NCI-H345 (cell line): ENCODE results near the gene ZDHHC9.

Source experiments
- DNase-seq: peaks from one replicate; lab custom pipeline; 2025; lab: John Stamatoyannopoulos, UW

Gene ZDHHC9

DNA sequence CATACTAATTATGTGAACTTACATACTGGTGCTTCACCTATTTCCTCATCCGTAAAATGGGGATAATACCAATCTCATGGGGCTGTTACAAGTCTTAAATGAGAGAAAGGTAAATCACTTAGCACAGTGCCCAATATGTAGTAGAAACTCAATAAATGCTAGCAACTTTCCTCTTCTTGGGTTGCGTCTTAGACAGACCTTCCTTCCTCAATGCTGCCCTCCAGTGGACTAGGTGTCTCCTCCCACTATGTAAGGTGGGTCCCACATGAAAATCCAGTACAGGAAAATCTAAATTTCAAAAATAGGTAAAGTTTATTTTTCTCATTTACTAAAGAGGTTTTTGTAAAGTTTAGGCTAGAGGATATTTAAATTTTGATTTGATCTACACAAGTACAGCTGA is 20.6 kb downstream of the ZDHHC9 start:
- peak; percentile 2 for DNase-seq

DNA sequence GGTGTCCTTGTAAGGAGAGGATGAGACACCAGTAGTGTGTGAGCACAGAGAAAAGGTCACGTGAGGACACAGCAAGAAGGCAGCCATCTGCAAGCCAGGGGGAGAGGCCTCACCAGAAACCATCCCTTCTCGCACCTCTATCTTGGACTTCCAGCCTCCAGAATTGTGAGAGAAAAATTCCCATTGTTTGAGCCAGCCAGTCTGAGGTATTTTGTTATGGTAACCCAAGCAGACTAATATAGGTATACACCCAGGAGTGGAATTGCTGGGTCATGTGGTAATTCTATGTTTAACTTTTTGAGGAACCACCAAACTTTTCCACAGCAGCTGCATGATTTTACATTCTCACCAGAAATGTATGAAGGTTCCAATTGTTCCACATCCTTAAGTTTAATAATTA is 25.6 kb downstream of the ZDHHC9 start:
- DNase-seq = no peak

DNA sequence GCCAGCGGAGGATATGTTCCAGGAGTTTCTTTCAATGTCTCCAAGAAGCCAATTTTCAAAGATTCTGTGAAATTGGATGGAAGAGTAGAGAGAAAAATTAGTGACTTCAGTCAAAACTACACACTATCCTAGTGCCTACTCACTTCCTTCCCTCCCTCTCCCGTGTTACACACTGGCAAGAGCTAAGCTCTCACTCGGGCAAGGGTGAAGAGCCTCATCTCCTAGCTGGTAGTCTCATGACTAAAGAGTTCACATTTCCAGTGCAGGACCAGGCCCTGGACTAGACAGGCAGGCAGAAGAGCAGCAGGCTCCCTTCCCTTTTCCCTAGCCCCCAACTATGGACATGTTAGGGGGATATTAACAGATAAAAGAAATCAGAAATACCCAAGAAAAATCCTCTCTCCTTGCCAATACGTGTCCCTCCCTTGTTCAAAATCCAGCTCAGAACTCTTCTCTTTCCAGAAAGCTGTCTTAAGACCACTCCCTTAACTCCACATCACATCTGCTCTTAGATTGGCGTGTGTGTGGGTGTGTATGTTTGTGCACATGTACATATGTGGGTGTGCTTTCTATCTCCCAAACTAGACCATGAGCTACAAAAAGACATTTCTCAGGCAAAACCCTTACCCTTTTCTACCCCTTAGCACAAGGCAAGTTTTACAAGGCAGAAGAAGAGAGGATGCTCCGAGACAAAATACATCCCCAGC is 29.9 kb downstream of the ZDHHC9 start:
- DNase-seq = no peak

DNA sequence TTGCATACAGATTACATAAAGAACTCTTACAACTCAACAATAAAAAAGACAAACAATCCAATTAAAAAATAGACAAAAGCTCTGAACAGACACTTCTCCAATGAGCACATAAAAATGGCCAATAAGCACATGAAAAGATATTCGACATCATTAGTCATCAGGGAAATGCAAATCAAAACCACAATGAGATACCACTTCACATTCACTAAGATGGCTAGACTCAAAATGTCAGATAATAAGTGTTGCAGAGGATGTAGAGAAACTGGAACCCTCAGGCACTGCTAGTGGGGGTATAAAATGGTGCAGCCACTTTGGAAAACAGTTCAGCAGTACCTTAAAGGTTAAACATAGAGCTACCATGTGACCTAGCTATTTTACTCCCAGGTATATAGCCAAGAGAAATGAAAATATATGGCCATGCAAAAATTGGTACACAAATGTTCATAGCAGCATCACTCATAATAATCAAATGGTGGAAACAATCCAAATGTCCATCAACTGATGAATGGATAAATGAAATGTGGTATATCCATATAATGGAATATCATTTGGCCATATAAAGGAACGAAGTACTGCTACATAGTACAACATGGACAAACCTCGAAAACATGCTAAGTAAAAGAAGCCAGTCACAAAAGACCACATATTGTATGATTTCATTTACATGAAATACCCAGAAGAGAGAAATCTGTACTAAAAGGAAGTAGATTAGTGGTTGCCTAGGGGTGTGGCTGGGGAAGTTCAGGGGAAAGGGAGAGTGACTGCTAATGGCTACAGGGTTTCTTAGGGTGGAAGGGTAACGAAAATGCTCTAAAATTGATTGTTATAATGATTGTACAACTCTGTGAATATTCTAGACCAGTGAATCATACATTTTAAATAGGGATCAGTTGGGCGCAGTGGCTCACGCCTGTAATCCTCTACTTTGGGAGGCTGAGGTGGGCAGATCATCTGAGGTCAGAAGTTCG is 34.6 kb downstream of the ZDHHC9 start:
- no peak for DNase-seq

DNA sequence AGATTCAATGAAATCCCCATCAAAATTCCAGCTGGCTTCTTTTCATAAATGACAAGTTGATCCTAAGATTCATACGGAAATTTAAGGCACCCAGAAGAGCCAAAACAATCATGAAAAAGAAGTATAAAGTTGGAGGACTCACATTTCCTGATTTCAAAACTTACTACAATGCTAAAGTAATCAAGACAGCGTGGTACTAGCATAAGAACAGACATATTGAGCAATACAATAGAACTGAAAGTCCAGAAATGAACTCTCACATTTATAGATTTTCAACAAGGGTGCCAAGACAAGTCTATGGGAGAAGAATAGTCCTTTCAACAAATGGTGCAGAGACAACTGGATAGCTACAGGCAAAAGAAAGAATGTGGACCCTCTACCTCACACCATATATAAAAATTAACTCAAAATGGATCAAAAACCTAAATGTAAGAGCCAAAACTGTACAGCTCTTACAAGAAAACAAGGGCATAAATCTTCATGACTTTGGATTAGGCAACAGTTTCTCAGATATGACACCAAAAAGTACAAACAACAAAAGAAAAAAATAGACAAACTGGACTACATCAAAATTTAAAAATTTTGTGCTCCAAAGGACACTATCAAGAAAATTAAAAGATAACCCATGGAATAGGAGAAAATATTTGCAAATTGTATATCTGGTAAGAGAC is 35.4 kb downstream of the ZDHHC9 start:
- no peak for DNase-seq

DNA sequence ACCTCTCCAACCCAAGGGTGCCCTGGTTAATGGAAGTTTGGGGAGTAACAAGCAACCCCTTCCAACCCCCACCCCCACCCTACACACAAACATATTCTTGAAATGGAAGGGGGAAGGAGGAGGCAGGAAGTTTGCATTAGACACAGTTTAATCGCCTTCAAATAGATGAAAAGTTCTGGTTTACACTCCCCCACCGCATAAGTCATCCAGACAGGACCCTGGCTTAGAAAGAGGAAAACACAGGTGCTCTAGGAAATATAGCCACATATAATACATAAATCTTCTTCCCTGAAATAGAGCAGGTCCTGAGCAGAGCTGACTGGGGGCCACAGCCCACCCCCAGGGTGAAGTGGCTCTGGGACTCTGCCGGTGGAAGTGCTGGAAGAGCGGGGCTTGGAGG is 38.9 kb downstream of the ZDHHC9 start:
- DNase-seq = no peak

DNA sequence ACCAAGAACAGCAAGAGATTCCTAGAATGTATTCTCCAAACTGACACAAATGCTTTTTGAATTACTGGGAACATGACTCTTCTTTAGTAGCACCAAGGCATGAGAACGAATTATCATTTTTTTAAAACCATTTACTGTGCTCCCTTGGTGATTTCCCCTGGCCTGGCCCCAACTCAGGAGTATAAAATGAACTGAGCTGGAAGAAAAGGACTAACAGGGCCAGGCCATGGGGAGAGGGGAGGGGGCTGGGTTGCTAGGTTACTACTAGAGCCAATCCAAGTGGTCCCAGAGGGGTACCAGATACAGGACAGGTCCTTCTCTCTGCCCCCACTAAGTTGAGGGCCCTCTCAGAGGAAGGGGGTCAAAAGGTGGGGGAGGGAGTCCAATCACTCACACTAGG is 40.8 kb downstream of the ZDHHC9 start:
- DNase-seq = no peak

DNA sequence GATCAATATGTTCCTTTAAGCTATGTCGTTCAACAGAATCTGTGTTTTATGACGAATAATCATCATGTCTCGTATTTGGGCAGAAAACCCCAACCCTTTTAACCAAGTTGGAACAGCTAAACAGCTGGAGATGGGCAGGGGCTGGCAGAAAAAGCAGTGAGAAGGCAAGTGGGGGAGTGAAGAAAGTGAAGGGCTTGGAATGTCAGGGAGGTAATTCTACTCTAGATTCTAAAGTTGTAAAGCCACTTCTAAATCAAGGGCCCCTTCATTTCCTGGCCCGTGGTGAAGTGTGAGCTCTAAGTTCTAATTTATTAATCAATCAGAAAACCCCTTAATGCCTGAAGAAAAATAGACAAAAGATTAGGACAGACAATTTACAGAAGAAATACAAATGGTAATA is 43.5 kb downstream of the ZDHHC9 start:
- no peak for DNase-seq

DNA sequence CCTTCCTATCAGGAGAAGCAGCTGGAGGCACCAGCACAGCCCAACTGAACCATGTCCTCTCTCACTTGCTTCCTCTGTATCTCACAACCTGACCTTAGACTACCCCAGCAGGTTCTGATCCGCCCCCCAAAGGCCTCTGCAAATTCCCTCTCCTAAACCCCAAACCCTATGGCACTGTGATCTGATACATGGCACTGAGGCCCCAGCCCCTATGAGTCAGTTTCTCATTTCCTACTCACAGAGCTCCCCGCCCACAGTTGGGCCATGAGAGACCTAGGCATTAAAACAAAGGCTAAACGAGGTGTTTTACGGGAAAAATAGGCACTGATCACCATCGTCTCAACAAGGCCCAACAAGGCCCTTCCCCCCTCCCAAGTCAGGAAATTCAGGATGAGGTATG is 44.8 kb downstream of the ZDHHC9 start:
- no peak for DNase-seq

DNA sequence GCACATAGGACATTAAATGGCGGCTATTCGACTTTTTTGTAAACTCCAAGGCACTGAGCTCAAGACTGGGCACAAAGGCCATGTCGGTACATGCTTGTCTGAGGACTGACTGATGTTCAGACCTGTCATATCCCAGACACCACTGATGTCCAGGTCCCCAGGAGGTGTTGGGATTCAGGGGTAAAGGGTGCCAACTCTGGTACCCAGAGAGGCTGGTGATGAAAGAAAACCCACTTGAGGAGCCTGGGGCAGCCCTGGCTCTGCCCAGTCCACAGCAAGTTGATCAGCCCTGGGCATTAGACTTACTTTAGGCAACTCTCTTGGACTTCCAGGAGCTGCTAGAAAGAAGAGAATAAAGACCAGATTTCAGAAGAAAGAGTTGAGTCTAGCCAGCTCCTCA is 45.2 kb downstream of the ZDHHC9 start:
- DNase-seq = no peak

DNA sequence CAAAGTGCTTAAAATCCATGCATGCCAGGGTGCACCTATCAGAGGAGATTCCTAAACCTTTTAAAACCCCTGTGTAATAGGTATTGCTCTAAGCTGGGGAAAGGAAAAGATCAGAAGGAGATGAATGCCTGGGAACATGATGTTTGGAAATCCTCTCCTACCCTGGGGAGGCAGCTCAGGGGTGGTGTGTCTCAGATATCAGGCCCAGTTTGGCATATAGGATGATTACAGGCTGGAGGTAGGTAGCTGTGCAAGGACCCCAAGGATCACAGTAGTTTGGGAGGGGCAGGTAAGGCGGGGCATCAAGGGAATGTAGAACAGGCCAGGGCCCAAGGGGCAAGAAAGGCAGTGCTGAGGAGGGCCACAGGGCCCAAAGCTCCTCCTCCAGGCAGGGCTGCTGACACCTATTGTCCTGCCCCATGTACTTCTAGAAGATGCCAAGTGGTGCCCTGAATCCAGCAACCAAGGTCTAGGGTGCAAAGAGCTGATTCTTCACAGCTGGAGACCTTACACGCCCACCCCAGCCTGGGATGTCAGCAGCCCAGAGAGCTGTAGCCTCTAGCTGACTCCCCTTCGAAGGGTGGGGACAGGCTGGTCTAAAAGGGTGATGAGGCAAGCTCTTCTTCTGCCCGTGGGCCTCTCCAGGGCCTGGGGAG is 46.3 kb downstream of the ZDHHC9 start:
- DNase-seq = no peak

DNA sequence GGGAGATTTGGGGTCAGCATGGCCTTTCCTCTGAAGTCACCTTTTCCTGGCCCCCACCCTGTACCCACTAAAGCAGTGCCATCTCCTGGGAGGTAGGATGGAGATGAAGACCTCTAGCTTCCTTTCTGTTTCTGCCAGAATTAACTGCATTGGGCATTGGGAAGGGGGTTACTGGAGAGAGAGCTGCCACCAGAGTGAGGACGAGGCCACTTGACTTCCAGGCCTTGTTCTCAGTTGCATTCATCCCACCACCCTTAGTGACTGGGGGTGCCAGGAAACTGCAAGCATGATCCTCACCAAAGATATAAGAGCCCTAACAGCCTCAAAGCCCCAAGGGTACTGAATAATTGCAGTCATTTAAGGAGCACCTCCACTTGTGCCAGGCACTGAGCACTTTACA is 48.1 kb downstream of the ZDHHC9 start:
- DNase-seq = no peak

DNA sequence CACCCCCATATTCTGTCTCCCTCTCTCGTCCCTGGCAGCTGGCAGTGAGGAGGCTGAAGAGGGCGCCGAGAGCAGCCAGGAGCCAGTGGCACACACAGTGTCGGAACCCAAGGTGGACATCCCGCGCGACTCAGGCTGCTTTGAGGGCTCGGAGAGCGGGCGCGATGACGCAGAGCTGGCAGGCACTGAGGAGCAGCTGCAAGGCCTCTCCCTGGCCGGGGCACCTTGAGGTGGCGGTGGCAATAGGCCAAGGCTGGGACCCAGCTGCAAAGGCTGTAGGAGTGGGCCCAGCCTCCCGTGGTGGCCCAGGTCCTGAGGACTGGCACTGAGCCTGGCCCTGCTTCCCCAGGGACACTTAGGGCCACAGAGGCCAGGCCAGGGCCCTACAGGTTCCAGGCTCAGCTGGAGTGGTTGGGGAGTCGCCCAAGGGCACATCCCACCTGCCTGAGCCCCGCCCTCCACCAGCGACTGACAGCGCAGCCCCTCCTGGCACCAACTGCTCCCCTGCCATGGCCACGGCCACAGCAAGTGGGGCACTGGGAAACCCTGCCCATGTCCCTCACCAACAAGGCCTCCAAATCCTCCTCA is 50.0 kb downstream of the ZDHHC9 start:
- DNase-seq = peak; percentile 32

DNA sequence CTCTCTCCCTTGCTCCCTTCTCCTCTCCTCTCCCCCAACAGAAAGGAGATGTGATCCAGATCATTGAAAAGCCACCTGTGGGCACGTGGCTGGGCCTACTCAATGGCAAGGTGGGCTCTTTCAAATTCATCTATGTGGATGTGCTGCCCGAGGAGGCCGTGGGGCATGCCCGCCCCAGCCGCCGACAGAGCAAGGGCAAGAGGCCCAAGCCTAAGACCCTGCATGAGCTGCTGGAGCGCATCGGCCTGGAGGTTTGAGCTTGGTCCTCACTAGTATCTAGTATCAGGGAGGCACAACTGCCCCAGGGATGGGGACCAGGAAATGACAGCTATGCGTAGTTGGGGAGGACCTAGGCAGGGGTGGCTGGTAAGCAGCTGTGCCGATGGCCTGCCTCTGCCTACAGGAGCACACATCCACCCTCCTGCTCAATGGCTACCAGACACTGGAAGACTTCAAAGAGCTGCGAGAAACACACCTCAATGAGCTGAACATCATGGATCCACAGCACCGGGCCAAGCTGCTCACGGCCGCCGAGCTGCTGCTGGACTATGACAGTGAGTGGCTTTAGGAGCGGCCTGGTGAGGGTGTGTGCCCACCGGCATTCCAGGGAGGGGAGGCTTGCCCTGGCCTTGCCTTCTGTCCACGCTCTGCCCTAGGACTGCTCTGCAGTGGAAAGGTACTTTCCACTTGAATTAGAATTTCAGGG is 50.9 kb downstream of the ZDHHC9 start:
- no peak for DNase-seq

DNA sequence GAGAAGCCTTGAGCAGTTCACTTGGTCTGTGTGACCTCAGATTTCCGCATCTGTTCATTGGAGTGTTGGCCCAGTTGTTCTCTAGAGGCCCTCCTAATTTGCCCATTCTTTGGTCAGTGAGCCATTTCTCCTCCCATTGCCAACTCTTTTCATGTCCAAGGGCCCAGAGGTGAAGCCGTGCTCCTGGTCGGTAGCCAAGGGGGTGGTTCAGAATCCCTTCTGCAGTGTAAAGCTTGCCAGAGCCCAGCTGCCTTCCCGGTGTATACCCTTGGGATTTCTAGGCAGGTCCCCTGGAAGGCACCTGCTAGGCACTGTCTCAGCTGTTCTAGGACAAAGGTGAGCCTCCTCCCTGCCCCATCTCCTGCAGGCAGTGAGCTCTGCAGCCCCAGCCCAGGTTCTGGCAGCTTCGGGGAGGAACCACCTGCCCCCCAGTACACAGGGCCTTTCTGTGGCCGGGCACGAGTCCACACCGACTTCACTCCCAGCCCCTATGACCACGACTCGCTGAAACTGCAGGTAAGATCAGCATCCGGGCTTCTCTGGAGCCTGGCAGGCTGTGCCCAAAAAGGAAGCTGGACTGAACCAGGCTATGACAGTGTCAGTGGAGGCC is 51.6 kb downstream of the ZDHHC9 start:
- peak; percentile 58 for DNase-seq

DNA sequence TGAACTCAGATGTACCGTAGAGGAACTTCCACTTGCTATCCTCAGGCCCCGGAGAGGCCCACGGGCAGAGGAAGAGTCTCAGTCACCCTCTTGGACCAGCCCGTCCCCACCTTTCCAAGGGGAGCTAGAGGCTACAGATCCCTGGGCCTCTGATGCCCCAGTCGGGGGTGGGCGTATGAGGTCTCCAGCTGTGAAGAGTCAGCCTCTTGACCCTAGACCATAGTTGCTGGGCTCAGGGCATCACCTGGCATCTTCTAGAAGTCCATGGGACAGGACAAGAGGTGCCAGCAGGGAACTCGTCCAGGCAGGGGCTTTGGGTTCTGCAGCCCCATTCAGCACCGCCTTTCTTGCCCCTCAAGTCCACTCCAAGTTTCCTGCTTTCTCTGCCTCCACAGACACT is 52.4 kb downstream of the ZDHHC9 start:
- DNase-seq = no peak

DNA sequence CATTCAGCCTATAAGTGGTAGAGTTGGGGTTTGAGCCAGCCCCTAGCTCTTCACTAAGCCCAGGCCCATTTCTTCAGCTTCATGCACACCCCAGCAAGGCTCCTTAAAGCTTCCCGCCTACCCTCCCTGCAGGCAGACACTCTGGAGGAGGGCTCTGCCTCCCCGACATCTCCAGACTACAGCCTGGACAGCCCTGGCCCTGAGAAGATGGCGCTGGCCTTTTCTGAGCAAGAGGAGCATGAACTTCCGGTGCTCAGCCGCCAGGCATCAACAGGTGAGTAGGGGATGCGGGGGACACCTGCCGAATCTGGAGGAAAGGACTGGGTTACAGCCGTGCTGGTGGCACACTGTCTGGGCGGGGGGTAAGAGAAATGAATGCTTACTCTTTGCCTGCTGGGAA is 52.9 kb downstream of the ZDHHC9 start:
- DNase-seq = no peak

DNA sequence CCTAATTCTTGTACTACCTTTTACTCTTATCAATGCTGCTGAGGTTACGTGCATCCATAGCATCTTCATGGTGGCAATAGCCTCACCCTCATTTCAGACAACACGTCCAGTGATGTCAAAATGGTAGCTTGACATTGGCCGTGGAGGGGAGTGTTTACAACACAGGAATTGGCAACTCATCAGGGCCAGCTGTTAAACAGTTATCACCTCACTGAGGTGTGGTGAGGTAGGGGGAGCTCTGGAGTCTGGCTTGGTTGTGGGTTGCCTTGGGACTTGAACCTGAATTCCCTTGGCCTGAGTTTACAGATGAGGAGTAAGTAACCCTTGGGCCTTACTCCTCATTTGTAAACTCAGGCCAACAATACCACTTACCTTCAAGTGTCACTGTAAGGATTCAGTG is 53.5 kb downstream of the ZDHHC9 start:
- DNase-seq = no peak

DNA sequence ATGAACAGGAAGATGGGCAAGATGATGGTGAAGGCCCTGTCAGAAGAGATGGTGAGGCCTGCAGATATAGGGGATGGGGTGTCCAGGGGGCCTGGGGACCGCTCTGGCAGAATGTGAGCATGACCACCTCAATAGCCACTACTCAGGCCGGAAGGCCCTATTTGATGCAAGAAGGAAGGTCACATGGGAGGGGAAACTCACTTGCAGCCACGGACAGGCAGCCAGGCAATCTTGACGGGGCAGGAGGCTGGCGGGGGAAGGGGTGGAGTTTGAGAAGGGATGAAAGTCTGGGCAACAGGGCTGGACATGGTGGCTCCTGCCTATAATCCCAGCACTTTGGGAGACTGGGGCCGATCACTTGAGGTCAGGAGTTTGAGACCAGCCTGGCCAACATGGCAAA is 55.2 kb downstream of the ZDHHC9 start:
- no peak for DNase-seq

DNA sequence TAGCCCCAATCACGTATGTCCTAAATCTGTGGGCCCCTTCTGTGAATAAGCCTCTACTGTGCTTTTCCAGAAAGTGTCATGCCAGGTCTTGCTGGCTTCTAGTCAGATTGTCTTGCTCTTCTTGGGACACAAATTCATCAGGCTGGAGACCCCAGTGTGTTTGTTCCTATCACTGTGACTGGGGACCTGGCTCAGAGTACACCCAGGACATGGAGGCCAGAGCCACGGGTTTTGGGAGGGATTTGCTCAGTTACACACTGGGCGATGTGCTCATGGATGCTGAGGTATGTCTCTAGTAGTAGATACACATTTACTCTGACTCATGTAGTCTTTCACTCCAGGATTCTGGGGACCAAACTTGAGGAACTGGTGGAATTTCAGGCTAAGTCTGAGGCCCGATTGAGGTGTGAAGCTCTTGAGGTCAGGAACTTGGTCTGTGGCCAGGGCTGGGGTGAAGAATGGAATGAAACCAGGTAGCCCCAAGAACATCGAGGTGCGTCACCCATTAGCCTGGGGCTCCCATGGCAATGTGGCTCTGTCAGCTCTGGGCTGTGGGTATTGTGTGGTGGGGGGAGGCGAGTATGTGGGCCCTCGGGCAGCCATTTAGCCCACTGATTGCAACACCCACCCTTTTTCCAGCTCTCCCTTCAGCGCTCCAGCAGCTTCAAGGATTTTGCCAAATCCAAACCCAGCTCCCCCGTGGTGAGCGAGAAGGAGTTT is 56.2 kb downstream of the ZDHHC9 start:
- no peak for DNase-seq
